Measurements from ENCODE around the gene UBASH3B. TPM values are rescaled to one million over a fixed set of nuclear protein-coding genes. Genes with fewer than 3 reads are reported as not detected.

Gene UBASH3B
- total RNA-seq, 1 donor from 2014 or later: 62.1 TPM

- H3K79me2 ChIP-seq (ENCODE audit: insufficient read depth, low read length): peaks cover 79% of the 10 kb centered on the region
- H3K9ac ChIP-seq (ENCODE audit: low read length): no peak overlapping the region
- peaks cover 5% of the 10 kb centered on the region for H3K36me3 Mint-ChIP-seq (ENCODE audit: low read depth, unreplicated experiment)
- TF ChIP-seq EZH2 (IDR thresholded peaks at IDR 0.05; ENCODE audit: insufficient read depth, low read length) (no peak), CTCF (IDR thresholded peaks at IDR 0.05; ENCODE audit: insufficient read depth, low read depth, low read length) (no peak)
- H3K4me1 Mint-ChIP-seq (ENCODE audit: low read depth, unreplicated experiment): peaks cover 18% of the 10 kb centered on the region
- H3K4me2 ChIP-seq (ENCODE audit: low read length): no peak overlapping the region
- H3K4me3 Mint-ChIP-seq (ENCODE audit: unreplicated experiment): no peak overlapping the region
- H2AFZ ChIP-seq (ENCODE audit: low read depth, low read length): no peak overlapping the region
- H3K4me3 ChIP-seq (ENCODE audit: insufficient read depth, low read depth, low read length): no peak overlapping the region
- no peak for DNase-seq (ENCODE audit: low read depth)
- H3K4me1 ChIP-seq (ENCODE audit: insufficient read depth, low read length): peaks cover 19% of the 10 kb centered on the region
- peaks cover under 1% of the 10 kb centered on the region for H3K36me3 ChIP-seq (ENCODE audit: insufficient read depth, low read length)
- no peak for FAIRE-seq
- H3K27ac Mint-ChIP-seq (ENCODE audit: unreplicated experiment): no peak overlapping the region
- H3K9me3 Mint-ChIP-seq (ENCODE audit: unreplicated experiment): no peaks in the 10 kb centered on the region
- no peak overlapping the region for H3K27ac ChIP-seq (ENCODE audit: low read depth, low read length)
- H4K20me1 ChIP-seq (ENCODE audit: insufficient read depth, low read length): peaks cover 42% of the 10 kb centered on the region
- H3K9me3 ChIP-seq (ENCODE audit: insufficient read depth, low read depth, low read length): no peaks in the 10 kb centered on the region
- no peaks in the 10 kb centered on the region for H3K27me3 ChIP-seq (ENCODE audit: insufficient read depth, low read length)
- H3K27me3 Mint-ChIP-seq (ENCODE audit: low read depth, unreplicated experiment): no peaks in the 10 kb centered on the region
Observed at GRCh38 chr11:122682464-122682863, 26.9 kb downstream of the UBASH3B start.

- H3K4me1 Mint-ChIP-seq (ENCODE audit: low read depth, unreplicated experiment): peaks cover 15% of the 10 kb centered on the region
- H3K4me3 Mint-ChIP-seq (ENCODE audit: unreplicated experiment): no peak overlapping the region
- Histone ChIP-seq H3K4me3 (ENCODE audit: insufficient read depth, low read depth, low read length) (no peak overlapping the region), H3K27me3 (ENCODE audit: insufficient read depth, low read length) (no peaks in the 10 kb centered on the region), H3K9ac (ENCODE audit: low read length) (no peak overlapping the region), H2AFZ (ENCODE audit: low read depth, low read length) (no peak overlapping the region), H3K27ac (ENCODE audit: low read depth, low read length) (no peak overlapping the region), H3K36me3 (ENCODE audit: insufficient read depth, low read length) (peaks cover 4% of the 10 kb centered on the region), H3K4me2 (ENCODE audit: low read length) (no peak overlapping the region), H3K4me1 (ENCODE audit: insufficient read depth, low read length) (peaks cover 19% of the 10 kb centered on the region), H3K9me3 (ENCODE audit: insufficient read depth, low read depth, low read length) (no peaks in the 10 kb centered on the region), H4K20me1 (ENCODE audit: insufficient read depth, low read length) (peaks cover 35% of the 10 kb centered on the region), H3K79me2 (ENCODE audit: insufficient read depth, low read length) (peaks cover 73% of the 10 kb centered on the region)
- peaks cover 6% of the 10 kb centered on the region for H3K36me3 Mint-ChIP-seq (ENCODE audit: low read depth, unreplicated experiment)
- TF ChIP-seq EZH2 (IDR thresholded peaks at IDR 0.05; ENCODE audit: insufficient read depth, low read length): no peak
- no peak for TF ChIP-seq CTCF (IDR thresholded peaks at IDR 0.05; ENCODE audit: insufficient read depth, low read depth, low read length)
- FAIRE-seq: no peak
- no peak overlapping the region for H3K27ac Mint-ChIP-seq (ENCODE audit: unreplicated experiment)
- no peaks in the 10 kb centered on the region for H3K9me3 Mint-ChIP-seq (ENCODE audit: unreplicated experiment)
- no peaks in the 10 kb centered on the region for H3K27me3 Mint-ChIP-seq (ENCODE audit: low read depth, unreplicated experiment)
- DNase-seq (ENCODE audit: low read depth): no peak
Observed at GRCh38 chr11:122685041-122685440, 29.5 kb downstream of the UBASH3B start.

DNA sequence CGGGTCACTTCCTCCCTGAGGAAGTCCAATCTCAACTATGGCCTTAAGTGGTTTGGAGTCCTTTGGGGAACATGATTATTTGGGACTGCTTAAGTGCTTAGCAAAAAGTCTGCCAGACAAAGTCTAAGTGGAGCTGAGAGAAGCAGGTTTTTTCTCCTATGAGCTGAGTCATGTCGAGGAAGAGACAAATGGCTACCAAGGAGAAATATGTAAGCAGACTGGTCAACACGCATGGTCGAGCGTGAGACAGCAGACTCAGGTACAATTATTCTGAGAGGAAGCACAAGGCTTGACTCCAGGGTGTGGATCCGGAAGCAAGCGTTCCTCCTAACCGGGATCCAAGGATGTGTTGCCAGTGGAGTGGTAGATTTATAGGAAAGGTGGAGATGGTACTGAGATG is 30.6 kb downstream of the UBASH3B start:
- Histone ChIP-seq H3K27ac (ENCODE audit: low read depth, low read length) (no peak overlapping the region), H3K36me3 (ENCODE audit: insufficient read depth, low read length) (peaks cover 4% of the 10 kb centered on the region), H3K27me3 (ENCODE audit: insufficient read depth, low read length) (no peaks in the 10 kb centered on the region), H3K79me2 (ENCODE audit: insufficient read depth, low read length) (peaks cover 79% of the 10 kb centered on the region), H3K9me3 (ENCODE audit: insufficient read depth, low read depth, low read length) (no peaks in the 10 kb centered on the region), H4K20me1 (ENCODE audit: insufficient read depth, low read length) (peaks cover 40% of the 10 kb centered on the region), H3K4me2 (ENCODE audit: low read length) (no peak overlapping the region), H3K4me3 (ENCODE audit: insufficient read depth, low read depth, low read length) (no peak overlapping the region), H3K9ac (ENCODE audit: low read length) (no peak overlapping the region), H2AFZ (ENCODE audit: low read depth, low read length) (no peak overlapping the region), H3K4me1 (ENCODE audit: insufficient read depth, low read length) (peaks cover 25% of the 10 kb centered on the region)
- Mint-ChIP-seq H3K27me3 (ENCODE audit: low read depth, unreplicated experiment) (no peaks in the 10 kb centered on the region), H3K9me3 (ENCODE audit: unreplicated experiment) (no peaks in the 10 kb centered on the region), H3K27ac (ENCODE audit: unreplicated experiment) (no peak overlapping the region), H3K4me1 (ENCODE audit: low read depth, unreplicated experiment) (peaks cover 16% of the 10 kb centered on the region), H3K4me3 (ENCODE audit: unreplicated experiment) (no peak overlapping the region), H3K36me3 (ENCODE audit: low read depth, unreplicated experiment) (peaks cover 6% of the 10 kb centered on the region)
- no peak for FAIRE-seq
- no peak for DNase-seq (ENCODE audit: low read depth)
- TF ChIP-seq EZH2 (IDR thresholded peaks at IDR 0.05; ENCODE audit: insufficient read depth, low read length) (no peak), CTCF (IDR thresholded peaks at IDR 0.05; ENCODE audit: insufficient read depth, low read depth, low read length) (no peak)
